Left renal pelvis (tissue), 4 donors: ENCODE results near the gene KRTAP12-1. TPM values are rescaled to one million over a fixed set of nuclear protein-coding genes. Genes with fewer than 3 reads are reported as not detected.
"Not testable (repeated sequence)": the region's sequence is repeated elsewhere in the genome, so short reads cannot be mapped to it uniquely, and the experiment has no call there.

Experiments used
- DNase-seq, 4 donors: peaks; one replicate each; pipeline ENCODE4 v3.0.0-alpha.2; 2013; ENCODE audit warnings: low read depth in 4 of 4, low spot score in 3 of 4
- polyA plus RNA-seq, 4 donors: library from polyadenylated mRNA; unstranded; fragments of 120-200 nt; gene quantifications; one replicate each; pipeline ENCODE4 v1.2.1, GENCODE V29; 2013; ENCODE audit not compliant: insufficient read length in 4 of 4

Gene KRTAP12-1
- polyA plus RNA-seq, 4 donors = not detected

GRCh38 chr21:44648557-44649311 is 33.2 kb downstream of the KRTAP12-1 start:
- DNase-seq = no peak

- DNase-seq = no peak
Measured at GRCh38 chr21:44647222-44647552, 34.8 kb downstream of the KRTAP12-1 start.

- DNase-seq = not testable (repeated sequence)
Measured at GRCh38 chr21:44646366-44647221, 35.4 kb downstream of the KRTAP12-1 start, which contains the start of gene KRTAP10-11. TSS of gene KRTAP10-11 (plus strand) at chr21:44646414. CDS start at chr21:44646459, 45 bp downstream.

GRCh38 chr21:44644878-44645277 is 37.1 kb downstream of the KRTAP12-1 start:
- DNase-seq = no peak

GRCh38 chr21:44643741-44644310 is 38.1 kb downstream of the KRTAP12-1 start:
- no peak for DNase-seq

GRCh38 chr21:44640761-44641160 is 41.2 kb downstream of the KRTAP12-1 start:
- no peak for DNase-seq

- DNase-seq = no peak
Measured at GRCh38 chr21:44639331-44639655, 42.7 kb downstream of the KRTAP12-1 start.

GRCh38 chr21:44638506-44639330 is 43.2 kb downstream of the KRTAP12-1 start:
- DNase-seq = not testable (repeated sequence)

GRCh38 chr21:44637851-44638348 is 44.1 kb downstream of the KRTAP12-1 start:
- not testable (repeated sequence) for DNase-seq

- DNase-seq = no peak
Measured at GRCh38 chr21:44637018-44637850, 44.7 kb downstream of the KRTAP12-1 start, which contains the start of gene KRTAP10-10. TSS of gene KRTAP10-10 (plus strand) at chr21:44637356. CDS start at chr21:44637418, 62 bp downstream.

GRCh38 chr21:44636209-44637017 is 45.5 kb downstream of the KRTAP12-1 start:
- no peak for DNase-seq

GRCh38 chr21:44632067-44632466 is 49.9 kb downstream of the KRTAP12-1 start:
- DNase-seq = no peak

Other genes starting within 250 kb of the KRTAP12-1 start
- gene LRRC3, start 226.7 kb downstream of the KRTAP12-1 start, polyA plus RNA-seq = 1 to 10 TPM; 4.3 to 6.6 (median 4.6) TPM
- not detected for gene KRTAP10-1, start 142.0 kb downstream of the KRTAP12-1 start, polyA plus RNA-seq
- not detected for gene KRTAP10-2, start 130.7 kb downstream of the KRTAP12-1 start, polyA plus RNA-seq
- not detected for gene KRTAP10-3, start 123.4 kb downstream of the KRTAP12-1 start, polyA plus RNA-seq
- gene KRTAP10-4, start 108.4 kb downstream of the KRTAP12-1 start, polyA plus RNA-seq = not detected
- not detected for gene KRTAP10-5, start 101.6 kb downstream of the KRTAP12-1 start, polyA plus RNA-seq
- not detected for gene KRTAP10-6, start 89.7 kb downstream of the KRTAP12-1 start, polyA plus RNA-seq
- not detected for gene KRTAP10-7, start 81.6 kb downstream of the KRTAP12-1 start, polyA plus RNA-seq
- gene KRTAP10-8, start 70.1 kb downstream of the KRTAP12-1 start, polyA plus RNA-seq = not detected
- gene KRTAP10-9, start 55.1 kb downstream of the KRTAP12-1 start, polyA plus RNA-seq = not detected
- gene KRTAP10-10, start 44.8 kb downstream of the KRTAP12-1 start, polyA plus RNA-seq = not detected
- gene KRTAP10-11, start 35.7 kb downstream of the KRTAP12-1 start, polyA plus RNA-seq = not detected
- gene KRTAP12-4, start 27.5 kb downstream of the KRTAP12-1 start, polyA plus RNA-seq = not detected
- not detected for gene KRTAP12-3, start 24.2 kb downstream of the KRTAP12-1 start, polyA plus RNA-seq
- gene KRTAP12-2, start 15.2 kb downstream of the KRTAP12-1 start, polyA plus RNA-seq = not detected
- gene KRTAP10-12, start 15.0 kb upstream of the KRTAP12-1 start, polyA plus RNA-seq = not detected
- 1 to 10 TPM in 2 of 4 donors, under 1 TPM in 2; 0.08 to 1.1 (median 0.74) TPM for gene TSPEAR, start 29.4 kb upstream of the KRTAP12-1 start, polyA plus RNA-seq
- 100 to 1,000 TPM in 1 of 4 donors, 10 to 100 TPM in 3; 58.6 to 134 (median 81.8) TPM for gene UBE2G2, start 119.7 kb upstream of the KRTAP12-1 start, polyA plus RNA-seq
- 100 to 1,000 TPM; 105 to 126 (median 111) TPM for gene SUMO3, start 135.9 kb upstream of the KRTAP12-1 start, polyA plus RNA-seq
- 100 to 1,000 TPM; 187 to 301 (median 285) TPM for gene PTTG1IP, start 191.5 kb upstream of the KRTAP12-1 start, polyA plus RNA-seq
- 10 to 100 TPM in 3 of 4 donors, 1 to 10 TPM in 1; 7.3 to 18.8 (median 13.6) TPM for gene ITGB2, start 238.7 kb upstream of the KRTAP12-1 start, polyA plus RNA-seq